Thyroid gland (tissue), 4 donors: Measurements from ENCODE around the gene INPP4B.

Source experiments
- CTCF ChIP-seq, 6 experiments: fragments of 200-600 bp in 3 of 6; fragments of 450-650 bp in 3 of 6; sonication (generic) in 3 of 6; IDR thresholded peaks; one replicate each; pipeline ENCODE4 v1.5.1; 2016 to 2019; ENCODE audit warnings: antibody characterized with exemption in 6 of 6, mild to moderate bottlenecking in 2 of 6, inconsistent platforms in 1 of 6, moderate library complexity in 1 of 6
- POLR2A ChIP-seq, 2 donors: fragments of 450-650 bp; IDR thresholded peaks; one replicate each; pipeline ENCODE4 v1.6.1; 2017; ENCODE audit warnings: antibody characterized with exemption in 2 of 2, mild to moderate bottlenecking in 2 of 2, moderate library complexity in 1 of 2

- TF ChIP-seq CTCF (IDR thresholded peaks at IDR 0.05) (no peak), POLR2A (IDR thresholded peaks at IDR 0.05) (no peak)
These were observed 494.1 kb downstream of the INPP4B start for GRCh38 chr4:142351958-142352357.
